CD14-positive monocyte (primary cell): ENCODE measurements around the gene ZNF540. TPM values are rescaled to one million over a fixed set of nuclear protein-coding genes. Genes with fewer than 3 reads are reported as not detected.

Source experiments
- DNase-seq, 3 donors: peaks; one replicate each; pipeline ENCODE4 v3.0.0-alpha.2; 2011 to 2022
- H2AFZ ChIP-seq: 2 replicates; pipeline ENCODE4 v1.6.0; 2012; ENCODE audit warnings: mild to moderate bottlenecking, low read depth, low read length, inconsistent platforms; ENCODE audit not compliant: insufficient read depth, poor library complexity, severe bottlenecking
- H3K27ac ChIP-seq, 2 donors: 1 replicate in 1 of 2; 2 replicates in 1 of 2; pipeline ENCODE4 v1.5.1; 2012 to 2013; ENCODE audit warnings: low read length in 2 of 2, control low read depth in 1 of 2, inconsistent platforms in 1 of 2, low read depth in 1 of 2, mild to moderate bottlenecking in 1 of 2
- H3K27me3 ChIP-seq, 2 donors: one replicate each; pipeline versions ENCODE4 v1.6.0 to v1.6.1; 2011 to 2013; ENCODE audit warnings: low read length in 2 of 2; ENCODE audit not compliant: control insufficient read depth in 2 of 2, insufficient read depth in 2 of 2
- H3K36me3 ChIP-seq, 2 donors: replicated peaks in 1 of 2; 1 replicate in 1 of 2; 2 replicates in 1 of 2; pipeline versions ENCODE4 v1.5.1 to v1.6.1; 2012 to 2013; ENCODE audit warnings: low read length in 2 of 2, control low read depth in 1 of 2, inconsistent platforms in 1 of 2, mild to moderate bottlenecking in 1 of 2; ENCODE audit not compliant: insufficient read depth in 2 of 2, control insufficient read depth in 1 of 2
- H3K4me1 ChIP-seq, 2 donors: 1 replicate in 1 of 2; 2 replicates in 1 of 2; pipeline versions ENCODE4 v1.5.1 to v1.6.1; 2012 to 2013; ENCODE audit warnings: low read length in 2 of 2, control low read depth in 1 of 2, inconsistent platforms in 1 of 2, mild to moderate bottlenecking in 1 of 2, moderate library complexity in 1 of 2; ENCODE audit not compliant: insufficient read depth in 2 of 2, control insufficient read depth in 1 of 2
- H3K4me2 ChIP-seq: replicated peaks from 2 replicates; pipeline ENCODE3; 2012; ENCODE audit warnings: low read length, moderate library complexity, mild to moderate bottlenecking; ENCODE audit not compliant: poor library complexity, severe bottlenecking; ENCODE audit errors: extremely low read depth
- H3K4me3 ChIP-seq, 3 experiments: fragments of 200-600 bp in 1 of 3; sonication (generic) in 1 of 3; replicated peaks in 1 of 3; 1 replicate in 2 of 3; 2 replicates in 1 of 3; pipeline ENCODE4 v1.5.1; 2011 to 2013; ENCODE audit warnings: low read length in 3 of 3, mild to moderate bottlenecking in 3 of 3, control low read depth in 2 of 3, low read depth in 2 of 3, inconsistent platforms in 1 of 3, moderate library complexity in 1 of 3
- H3K79me2 ChIP-seq: 2 replicates; pipeline ENCODE4 v1.6.0; 2012; ENCODE audit warnings: mild to moderate bottlenecking, control low read depth, inconsistent platforms, low read length, moderate library complexity; ENCODE audit not compliant: insufficient read depth
- H3K9ac ChIP-seq: 2 replicates; pipeline ENCODE4 v1.6.0; 2017; ENCODE audit warnings: low read length, mild to moderate bottlenecking; ENCODE audit not compliant: insufficient read depth, poor library complexity, severe bottlenecking
- H3K9me3 ChIP-seq, 2 donors: replicated peaks in 1 of 2; 1 replicate in 1 of 2; 2 replicates in 1 of 2; pipeline versions ENCODE4 v1.5.1 to v1.6.1; 2012 to 2013; ENCODE audit warnings: low read length in 2 of 2, control low read depth in 1 of 2; ENCODE audit not compliant: control insufficient read depth in 1 of 2, insufficient read depth in 1 of 2
- H4K20me1 ChIP-seq: 2 replicates; pipeline ENCODE4 v1.6.0; 2012; ENCODE audit warnings: mild to moderate bottlenecking, low read length, control low read depth, moderate library complexity; ENCODE audit not compliant: insufficient read depth
- H3K27ac Mint-ChIP-seq, 7 donors: one replicate each; pipeline ENCODE4 v1.8.0; 2020; ENCODE audit warnings: mild to moderate bottlenecking in 7 of 7, mixed read lengths in 7 of 7, moderate library complexity in 6 of 7, inconsistent platforms in 2 of 7
- H3K27me3 Mint-ChIP-seq, 3 donors: one replicate each; pipeline ENCODE4 v1.8.0; 2021 to 2022; ENCODE audit warnings: low read depth in 3 of 3, mild to moderate bottlenecking in 3 of 3, mixed read lengths in 3 of 3, moderate library complexity in 3 of 3, inconsistent platforms in 1 of 3
- H3K36me3 Mint-ChIP-seq, 2 donors: one replicate each; pipeline ENCODE4 v1.8.0; 2020; ENCODE audit warnings: mixed read lengths in 2 of 2, inconsistent platforms in 1 of 2, mild to moderate bottlenecking in 1 of 2
- H3K4me1 Mint-ChIP-seq: one replicate; pipeline ENCODE4 v1.8.0; 2020; ENCODE audit warnings: mild to moderate bottlenecking, mixed read lengths
- H3K4me3 Mint-ChIP-seq, 2 donors: one replicate each; pipeline ENCODE4 v1.8.0; 2020; ENCODE audit warnings: mild to moderate bottlenecking in 2 of 2, mixed read lengths in 2 of 2, moderate library complexity in 1 of 2
- H3K9me3 Mint-ChIP-seq, 7 donors: one replicate each; pipeline ENCODE4 v1.8.0; 2020 to 2022; ENCODE audit warnings: mixed read lengths in 7 of 7, mild to moderate bottlenecking in 6 of 7, moderate library complexity in 6 of 7, inconsistent platforms in 2 of 7
- intact Hi-C, 2 donors: fragments of 100-400 bp; cut with micrococcal nuclease; formaldehyde crosslinking; loops; one replicate each; pipeline versions ENCODE4 v1.15.0 to v1.15.1; 2023
- polyA plus RNA-seq, 3 donors: library from polyadenylated mRNA; depleted of rRNA in 1 of 3; unstranded in 2 of 3; stranded (reverse) in 1 of 3; fragments of 300-500 nt in 2 of 3; fragments of >200 nt in 1 of 3; fragmentation: Illumina TruSeq in 2 of 3; gene quantifications; 1 replicate in 2 of 3; 2 replicates in 1 of 3; pipeline ENCODE4 v1.2.3, GENCODE V29; 2012 to 2021
- TF ChIP-seq, protein P1 (sequence below): fragments of 200-600 bp; IDR thresholded peaks from one replicate; pipeline ENCODE4 v1.8.0; 2022; ENCODE audit warnings: antibody characterized with exemption, mild to moderate bottlenecking

The ZNF540 gene
- polyA plus RNA-seq, 3 donors, result 0.21 TPM; not detected in 2

DNA sequence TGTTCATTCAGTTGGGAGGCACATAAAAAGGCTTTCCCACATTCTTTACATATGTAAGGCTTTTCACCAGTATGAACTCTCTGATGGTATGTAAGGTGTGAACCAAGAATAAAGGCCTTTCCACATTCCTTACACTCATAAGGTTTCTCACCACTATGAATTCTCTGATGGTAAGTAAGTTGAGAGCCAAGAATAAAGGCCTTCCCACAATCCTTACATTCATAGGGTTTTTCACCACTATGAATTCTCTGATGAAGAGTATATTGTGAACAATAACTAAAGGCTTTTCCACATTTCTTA lies 29.4 kb upstream of the ZNF540 start:
- Histone ChIP-seq H3K9ac (no peak overlapping the region), H3K9me3 (peaks cover 42 to 89% of the 10 kb centered on the region in 2 donors), H3K79me2 (no peaks in the 10 kb centered on the region), H3K27me3 (no peaks in the 10 kb centered on the region), H3K27ac (no peak overlapping the region), H4K20me1 (no peaks in the 10 kb centered on the region), H3K4me2 (no peak overlapping the region), H3K36me3 (peaks cover 0 to 19% of the 10 kb centered on the region in 2 donors), H3K4me3 (peak overlapping the region in 1 of 3 experiments; percentile 30), H3K4me1 (no peaks in the 10 kb centered on the region), H2AFZ (no peak overlapping the region)
- intact Hi-C loops, result no loop called here
- Mint-ChIP-seq H3K9me3 (peaks cover 39 to 85% (median 78%) of the 10 kb centered on the region in 7 donors), H3K27ac (no peak overlapping the region), H3K27me3 (no peaks in the 10 kb centered on the region), H3K4me3 (no peak overlapping the region), H3K36me3 (peaks cover 5 to 18% of the 10 kb centered on the region in 2 donors), H3K4me1 (no peaks in the 10 kb centered on the region)
- TF ChIP-seq, protein P1, sequence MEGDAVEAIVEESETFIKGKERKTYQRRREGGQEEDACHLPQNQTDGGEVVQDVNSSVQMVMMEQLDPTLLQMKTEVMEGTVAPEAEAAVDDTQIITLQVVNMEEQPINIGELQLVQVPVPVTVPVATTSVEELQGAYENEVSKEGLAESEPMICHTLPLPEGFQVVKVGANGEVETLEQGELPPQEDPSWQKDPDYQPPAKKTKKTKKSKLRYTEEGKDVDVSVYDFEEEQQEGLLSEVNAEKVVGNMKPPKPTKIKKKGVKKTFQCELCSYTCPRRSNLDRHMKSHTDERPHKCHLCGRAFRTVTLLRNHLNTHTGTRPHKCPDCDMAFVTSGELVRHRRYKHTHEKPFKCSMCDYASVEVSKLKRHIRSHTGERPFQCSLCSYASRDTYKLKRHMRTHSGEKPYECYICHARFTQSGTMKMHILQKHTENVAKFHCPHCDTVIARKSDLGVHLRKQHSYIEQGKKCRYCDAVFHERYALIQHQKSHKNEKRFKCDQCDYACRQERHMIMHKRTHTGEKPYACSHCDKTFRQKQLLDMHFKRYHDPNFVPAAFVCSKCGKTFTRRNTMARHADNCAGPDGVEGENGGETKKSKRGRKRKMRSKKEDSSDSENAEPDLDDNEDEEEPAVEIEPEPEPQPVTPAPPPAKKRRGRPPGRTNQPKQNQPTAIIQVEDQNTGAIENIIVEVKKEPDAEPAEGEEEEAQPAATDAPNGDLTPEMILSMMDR, result no peak
- no peak for DNase-seq

DNA sequence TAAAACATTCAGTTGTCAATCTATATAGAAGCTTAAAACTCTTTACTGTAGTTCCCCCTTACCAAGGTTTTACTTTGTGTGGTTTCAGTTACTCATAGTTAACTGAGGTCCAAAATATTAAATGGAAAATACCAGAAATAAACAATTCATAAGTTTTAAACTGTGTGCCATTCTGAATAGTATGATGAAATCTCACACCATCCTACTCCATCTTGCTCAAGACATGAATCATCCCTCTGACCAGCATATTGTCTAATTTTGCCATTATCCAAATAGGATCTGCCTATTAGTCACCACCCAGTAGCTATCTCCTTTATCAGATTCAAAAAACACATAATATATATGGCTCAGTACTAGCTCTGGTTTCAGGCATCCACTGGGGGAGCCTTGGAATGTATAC lies 22.5 kb upstream of the ZNF540 start:
- intact Hi-C loops, result no loop called here
- no peak overlapping the region for H3K4me3 ChIP-seq
- no peak overlapping the region for H3K27ac ChIP-seq
- H3K27me3 ChIP-seq, result no peaks in the 10 kb centered on the region
- H3K36me3 ChIP-seq, result peaks cover 0 to 9% of the 10 kb centered on the region in 2 donors
- H3K4me2 ChIP-seq, result no peak overlapping the region
- Mint-ChIP-seq H3K9me3 (peaks cover 38 to 69% (median 62%) of the 10 kb centered on the region in 7 donors), H3K27me3 (peaks cover 0 to 3% (median 0%) of the 10 kb centered on the region in 3 donors), H3K27ac (no peak overlapping the region), H3K4me1 (no peaks in the 10 kb centered on the region), H3K36me3 (peaks cover 3 to 18% of the 10 kb centered on the region in 2 donors), H3K4me3 (no peak overlapping the region)
- no peak for DNase-seq
- no peaks in the 10 kb centered on the region for H3K4me1 ChIP-seq
- no peaks in the 10 kb centered on the region for H4K20me1 ChIP-seq
- no peak overlapping the region for H3K9ac ChIP-seq
- TF ChIP-seq, protein P1, result no peak
- H2AFZ ChIP-seq, result no peak overlapping the region
- H3K9me3 ChIP-seq, result peaks cover 28 to 31% of the 10 kb centered on the region in 2 donors
- no peaks in the 10 kb centered on the region for H3K79me2 ChIP-seq
